Measurements from ENCODE around the gene BCDIN3D.
"Not testable (repeated sequence)": the region's sequence is repeated elsewhere in the genome, so short reads cannot be mapped to it uniquely, and the experiment has no call there.

GRCh38 chr12:49860921-49861320 is 18.0 kb upstream of the BCDIN3D start:
- TF ChIP-seq CTCF (conservative IDR thresholded peaks at IDR 0.05); ZFX (IDR thresholded peaks at IDR 0.05): not testable (repeated sequence)

Data from C4-2B (cell line).